H1 (cell line): Measurements from ENCODE around the gene MXRA7. TPM values are rescaled to one million over a fixed set of nuclear protein-coding genes. Genes with fewer than 3 reads are reported as not detected.
"Not testable (repeated sequence)": the region's sequence is repeated elsewhere in the genome, so short reads cannot be mapped to it uniquely, and the experiment has no call there.

Experiments used
- CTCF ChIA-PET: fragments of 300-600 bp; sonication (Branson Sonifier 250); formaldehyde crosslinking; loops from one replicate; lab custom pipeline; 2021; ENCODE audit not compliant: partially characterized antibody; lab: Charles Lee
- POLR2A ChIA-PET: fragments of 300-600 bp; sonication (Branson Sonifier 250); formaldehyde crosslinking; loops from one replicate; lab custom pipeline; 2021; ENCODE audit warnings: inconsistent platforms; ENCODE audit not compliant: partially characterized antibody; lab: Charles Lee
- DNase-seq, 2 experiments: peaks; one replicate each; pipeline versions ENCODE4 v3.0.0 to v3.0.0-alpha.2; 2010 to 2022; ENCODE audit warnings: low spot score in 2 of 2, low read depth in 1 of 2, mixed read lengths in 1 of 2
- FAIRE-seq: peaks from 2 replicates; lab custom pipeline; 2011; peaks lifted over from hg19 to GRCh38; lab: Jason Lieb, UNC
- H2AFZ ChIP-seq: 2 replicates; pipeline ENCODE4 v1.8.1; 2012; ENCODE audit warnings: low read length, inconsistent platforms
- H2AK5ac ChIP-seq: 2 replicates; pipeline ENCODE4 v1.6.1; 2013; ENCODE audit warnings: low read depth, low read length
- H2BK120ac ChIP-seq: replicated peaks from 2 replicates; pipeline ENCODE3; 2013; ENCODE audit warnings: low read depth, low read length, inconsistent platforms
- H2BK12ac ChIP-seq: 2 replicates; pipeline ENCODE4 v1.6.1; 2013; ENCODE audit warnings: low read depth, low read length
- H2BK15ac ChIP-seq: 2 replicates; pipeline ENCODE4 v1.6.1; 2013; ENCODE audit warnings: low read length
- H2BK20ac ChIP-seq: 2 replicates; pipeline ENCODE4 v1.6.1; 2013; ENCODE audit warnings: low read length
- H2BK5ac ChIP-seq: 2 replicates; pipeline ENCODE4 v1.6.1; 2013; ENCODE audit warnings: low read depth, low read length
- H3K14ac ChIP-seq: 2 replicates; pipeline ENCODE4 v1.6.1; 2013; ENCODE audit warnings: inconsistent platforms; ENCODE audit not compliant: insufficient read length
- H3K18ac ChIP-seq: 2 replicates; pipeline ENCODE4 v1.6.1; 2013; ENCODE audit warnings: low read length; ENCODE audit errors: extremely low read depth
- H3K23ac ChIP-seq: 2 replicates; pipeline ENCODE4 v1.6.1; 2013; ENCODE audit warnings: inconsistent platforms; ENCODE audit not compliant: insufficient read length
- H3K23me2 ChIP-seq: 2 replicates; pipeline ENCODE4 v1.6.1; 2013; ENCODE audit warnings: low read depth, low read length
- H3K27ac ChIP-seq: 2 replicates; pipeline ENCODE4 v1.6.1; 2011; ENCODE audit warnings: low read depth, low read length, inconsistent platforms
- H3K27me3 ChIP-seq, 4 experiments: replicated peaks in 1 of 4; 1 replicate in 1 of 4; 2 replicates in 3 of 4; pipeline versions ENCODE4 v1.6.1 to v1.8.1; 2011 to 2013; ENCODE audit warnings: low read length in 3 of 4, mild to moderate bottlenecking in 3 of 4, inconsistent platforms in 2 of 4, mixed read lengths in 2 of 4, moderate library complexity in 1 of 4; ENCODE audit not compliant: control insufficient read depth in 3 of 4, insufficient read depth in 3 of 4; ENCODE audit errors: extremely low read depth in 1 of 4
- H3K36me3 ChIP-seq, 4 experiments: 2 replicates each; pipeline versions ENCODE4 v1.6.1 to v1.8.1; 2011 to 2013; ENCODE audit warnings: mild to moderate bottlenecking in 4 of 4, low read length in 3 of 4, moderate library complexity in 2 of 4, control low read depth in 1 of 4, inconsistent platforms in 1 of 4; ENCODE audit not compliant: insufficient read depth in 4 of 4, control insufficient read depth in 2 of 4
- H3K4ac ChIP-seq: replicated peaks from 2 replicates; pipeline ENCODE3; 2013; ENCODE audit warnings: low read length, low read depth, mixed read lengths, inconsistent platforms; ENCODE audit not compliant: insufficient read length
- H3K4me1 ChIP-seq, 4 experiments: replicated peaks in 1 of 4; 1 replicate in 1 of 4; 2 replicates in 3 of 4; pipeline versions ENCODE4 v1.6.1 to v1.8.1; 2011 to 2013; ENCODE audit warnings: low read length in 3 of 4, inconsistent platforms in 2 of 4, mixed read lengths in 1 of 4; ENCODE audit not compliant: insufficient read depth in 4 of 4, control insufficient read depth in 3 of 4
- H3K4me2 ChIP-seq, 2 experiments: 2 replicates each; pipeline versions ENCODE4 v1.6.1 to v1.8.1; 2011 to 2013; ENCODE audit warnings: low read depth in 2 of 2, low read length in 2 of 2, control low read depth in 1 of 2, inconsistent platforms in 1 of 2, mild to moderate bottlenecking in 1 of 2; ENCODE audit not compliant: insufficient read depth in 1 of 2
- H3K4me3 ChIP-seq, 4 experiments: fragments of 200-600, 300-600 bp in 1 of 4; sonication (generic), shearing (Covaris generic), sonication (Bioruptor Twin) in 1 of 4; 2 replicates each; pipeline versions ENCODE4 v1.5.1 to v1.8.1; 2011 to 2016; ENCODE audit warnings: low read length in 4 of 4, low read depth in 3 of 4, control low read depth in 2 of 4, inconsistent platforms in 2 of 4, mild to moderate bottlenecking in 2 of 4, mixed read lengths in 1 of 4, moderate library complexity in 1 of 4; ENCODE audit not compliant: insufficient read depth in 2 of 4; ENCODE audit errors: extremely low read depth in 1 of 4
- H3K56ac ChIP-seq: replicated peaks from 2 replicates; pipeline ENCODE3; 2013; ENCODE audit warnings: low read depth, mild to moderate bottlenecking, mixed read lengths, low read length, inconsistent platforms; ENCODE audit not compliant: insufficient read length
- H3K79me1 ChIP-seq: 2 replicates; pipeline ENCODE4 v1.6.1; 2013; ENCODE audit warnings: low read depth, low read length, control low read depth
- H3K79me2 ChIP-seq, 2 experiments: 2 replicates each; pipeline versions ENCODE4 v1.6.1 to v1.8.1; 2012 to 2013; ENCODE audit warnings: low read length in 2 of 2, mild to moderate bottlenecking in 2 of 2, inconsistent platforms in 1 of 2; ENCODE audit not compliant: insufficient read depth in 2 of 2, control insufficient read depth in 1 of 2
- H3K9ac ChIP-seq, 4 experiments: replicated peaks in 1 of 4; 1 replicate in 1 of 4; 2 replicates in 3 of 4; pipeline versions ENCODE4 v1.6.1 to v1.8.1; 2011 to 2013; ENCODE audit warnings: low read depth in 3 of 4, low read length in 3 of 4, control low read depth in 2 of 4, mild to moderate bottlenecking in 2 of 4, moderate library complexity in 2 of 4, inconsistent platforms in 1 of 4; ENCODE audit errors: extremely low read depth in 1 of 4
- H3K9me3 ChIP-seq, 2 experiments: 2 replicates each; pipeline versions ENCODE4 v1.6.1 to v1.8.1; 2012 to 2013; ENCODE audit warnings: mild to moderate bottlenecking in 2 of 2, moderate library complexity in 2 of 2, control low read depth in 1 of 2, inconsistent platforms in 1 of 2, low read depth in 1 of 2, low read length in 1 of 2, mixed read lengths in 1 of 2; ENCODE audit not compliant: insufficient read depth in 2 of 2
- H4K20me1 ChIP-seq, 2 experiments: replicated peaks in 1 of 2; 2 replicates each; pipeline versions ENCODE3 to v1.8.1; 2011 to 2013; ENCODE audit warnings: inconsistent platforms in 2 of 2, low read length in 2 of 2, mild to moderate bottlenecking in 1 of 2; ENCODE audit not compliant: insufficient read depth in 2 of 2, control insufficient read depth in 1 of 2
- H4K5ac ChIP-seq: 2 replicates; pipeline ENCODE4 v1.6.1; 2013; ENCODE audit warnings: low read length, low read depth, mixed read lengths, inconsistent platforms; ENCODE audit not compliant: insufficient read length
- H4K8ac ChIP-seq: 2 replicates; pipeline ENCODE4 v1.8.0; 2013; ENCODE audit warnings: mild to moderate bottlenecking, moderate library complexity, low read length, inconsistent platforms; ENCODE audit not compliant: insufficient read depth; ENCODE audit errors: extremely low read depth
- H4K91ac ChIP-seq: replicated peaks from 2 replicates; pipeline ENCODE3; 2013; ENCODE audit warnings: low read length, mixed read lengths, inconsistent platforms; ENCODE audit not compliant: insufficient read length
- WGBS, 2 experiments: shearing (Covaris generic) in 1 of 2; methylation state at CpG; one replicate each; pipeline versions ENCODE4 v1.1.6 to v1.1.7; 2013 to 2015; ENCODE audit warnings: low lambda C conversion rate in 2 of 2, mixed read lengths in 2 of 2, inconsistent platforms in 1 of 2, low coverage in 1 of 2, missing lambda C conversion rate in 1 of 2; ENCODE audit not compliant: insufficient replicate concordance in 2 of 2, insufficient coverage in 1 of 2, insufficient read length in 1 of 2; ENCODE audit errors: extremely low coverage in 1 of 2, missing lambda C conversion rate in 1 of 2; 5-methylcytosine and 5-hydroxymethylcytosine counted together
- polyA plus RNA-seq, 7 experiments: library from polyadenylated mRNA; depleted of rRNA in 3 of 7; stranded (reverse) in 5 of 7; unstranded in 2 of 7; fragments of >200 nt in 5 of 7; fragments of 200-250 nt in 2 of 7; gene quantifications; 1 replicate in 5 of 7; 2 replicates in 1 of 7; 4 replicates in 1 of 7; pipeline versions ENCODE4 v1.2.1 to v1.2.3, GENCODE V29; 2011 to 2013; ENCODE audit warnings: missing spikeins in 2 of 7, mixed read lengths in 2 of 7
- total RNA-seq: library from RNA; stranded (reverse); fragmentation: NEBNext Ultra II Directional; extraction: Animal tissue kit (Norgen Biotek cat#: 25700); gene quantifications from 2 replicates; pipeline ENCODE4 v1.2.1, GENCODE V29; 2021

MXRA7 gene
- total and polyA plus RNA-seq, 2 of the 8 experiments (the other 6 are each of a cell fraction or from before 2014, with no cell fraction given): 17.8 to 26.6 TPM

GRCh38 chr17:76745785-76746184 lies 35.0 kb upstream of the MXRA7 start:
- POLR2A ChIA-PET: interaction anchor here (1.4 to 1.6 kb wide), 2 partner anchors 8 to 13 kb away, joined by 3 to 14 read pairs; partner anchors contain the start of genes MFSD11 and SRSF2
- H3K79me1 ChIP-seq, H3K18ac ChIP-seq, H2AFZ ChIP-seq, H2BK20ac ChIP-seq, H3K56ac ChIP-seq, H2BK15ac ChIP-seq, CTCF ChIA-PET, H2AK5ac ChIP-seq, DNase-seq, H4K91ac ChIP-seq, H3K14ac ChIP-seq, H2BK12ac ChIP-seq, H4K5ac ChIP-seq, H3K4me1 ChIP-seq, H3K4me3 ChIP-seq, H3K23me2 ChIP-seq, H3K27ac ChIP-seq, H4K20me1 ChIP-seq, H3K4me2 ChIP-seq, H3K23ac ChIP-seq, H2BK120ac ChIP-seq, H4K8ac ChIP-seq, H2BK5ac ChIP-seq, H3K27me3 ChIP-seq, FAIRE-seq, H3K4ac ChIP-seq, H3K9me3 ChIP-seq, H3K79me2 ChIP-seq, H3K9ac ChIP-seq: not testable (repeated sequence)
- WGBS, 2 experiments: 95% methylated on average over 6 of the region's 6 CpGs; no CpG with 5 or more reads in 1 of the 2 experiments
- H3K36me3 ChIP-seq: peaks cover 5 to 25% (median 12%) of the 10 kb centered on the region in 4 experiments; a peak in 7 of 8 replicates
